ENCODE results near the gene CLPSL1.

DNA sequence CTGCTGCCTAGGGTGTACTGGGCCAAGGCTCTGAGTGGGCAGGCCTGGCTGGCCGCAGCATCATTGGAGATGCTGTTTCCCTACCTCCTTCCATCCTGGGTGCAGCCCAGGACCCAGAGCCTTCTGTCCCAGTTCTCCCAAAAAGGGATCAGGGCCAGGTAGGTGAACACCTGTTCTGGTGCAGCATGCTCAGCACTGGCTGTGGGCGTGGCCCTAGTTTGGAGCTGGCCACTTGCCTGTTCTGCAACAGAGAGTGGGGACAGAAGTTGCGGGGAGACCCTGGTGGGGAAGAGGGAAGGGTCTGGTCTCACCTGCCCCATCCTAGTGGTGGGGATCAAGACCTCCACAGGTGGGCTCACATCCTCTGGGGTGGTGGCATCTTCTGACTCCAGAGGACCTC lies 45.4 kb upstream of the CLPSL1 start:
- TF ChIP-seq CTCF (IDR thresholded peaks at IDR 0.05; ENCODE audit: insufficient read depth, low read length), result no peak
- TF ChIP-seq POLR2AphosphoS5 (IDR thresholded peaks at IDR 0.05; ENCODE audit: low read depth), result no peak
- no peak for TF ChIP-seq GABPA (IDR thresholded peaks at IDR 0.05; ENCODE audit: low read depth)
- no peak for TF ChIP-seq SPI1 (IDR thresholded peaks at IDR 0.05; ENCODE audit: borderline replicate concordance, low read depth)
- TF ChIP-seq, protein P1, sequence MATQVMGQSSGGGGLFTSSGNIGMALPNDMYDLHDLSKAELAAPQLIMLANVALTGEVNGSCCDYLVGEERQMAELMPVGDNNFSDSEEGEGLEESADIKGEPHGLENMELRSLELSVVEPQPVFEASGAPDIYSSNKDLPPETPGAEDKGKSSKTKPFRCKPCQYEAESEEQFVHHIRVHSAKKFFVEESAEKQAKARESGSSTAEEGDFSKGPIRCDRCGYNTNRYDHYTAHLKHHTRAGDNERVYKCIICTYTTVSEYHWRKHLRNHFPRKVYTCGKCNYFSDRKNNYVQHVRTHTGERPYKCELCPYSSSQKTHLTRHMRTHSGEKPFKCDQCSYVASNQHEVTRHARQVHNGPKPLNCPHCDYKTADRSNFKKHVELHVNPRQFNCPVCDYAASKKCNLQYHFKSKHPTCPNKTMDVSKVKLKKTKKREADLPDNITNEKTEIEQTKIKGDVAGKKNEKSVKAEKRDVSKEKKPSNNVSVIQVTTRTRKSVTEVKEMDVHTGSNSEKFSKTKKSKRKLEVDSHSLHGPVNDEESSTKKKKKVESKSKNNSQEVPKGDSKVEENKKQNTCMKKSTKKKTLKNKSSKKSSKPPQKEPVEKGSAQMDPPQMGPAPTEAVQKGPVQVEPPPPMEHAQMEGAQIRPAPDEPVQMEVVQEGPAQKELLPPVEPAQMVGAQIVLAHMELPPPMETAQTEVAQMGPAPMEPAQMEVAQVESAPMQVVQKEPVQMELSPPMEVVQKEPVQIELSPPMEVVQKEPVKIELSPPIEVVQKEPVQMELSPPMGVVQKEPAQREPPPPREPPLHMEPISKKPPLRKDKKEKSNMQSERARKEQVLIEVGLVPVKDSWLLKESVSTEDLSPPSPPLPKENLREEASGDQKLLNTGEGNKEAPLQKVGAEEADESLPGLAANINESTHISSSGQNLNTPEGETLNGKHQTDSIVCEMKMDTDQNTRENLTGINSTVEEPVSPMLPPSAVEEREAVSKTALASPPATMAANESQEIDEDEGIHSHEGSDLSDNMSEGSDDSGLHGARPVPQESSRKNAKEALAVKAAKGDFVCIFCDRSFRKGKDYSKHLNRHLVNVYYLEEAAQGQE (IDR thresholded peaks at IDR 0.05; ENCODE audit: insufficient replicate concordance, low read depth), result no peak
